NCI-H82 treated with DMSO at 0.1 percent for 48 hours (cell line): ENCODE results near the gene TMEM143.
"Not testable (repeated sequence)": the region's sequence is repeated elsewhere in the genome, so short reads cannot be mapped to it uniquely, and the experiment has no call there.

Experiments
- DNase-seq: peaks from one replicate; lab custom pipeline; 2025; ENCODE audit not compliant: unreplicated experiment; lab: John Stamatoyannopoulos, UW

The TMEM143 gene

GRCh38 chr19:48391100-48392005 lies 27.6 kb upstream of the TMEM143 start, which contains the start of gene KDELR1:
Gene KDELR1, minus strand, starts transcription at chr19:48391551. Its CDS starts 193 bp downstream, at chr19:48391358.
- DNase-seq = peak; percentile 49

GRCh38 chr19:48390188-48391099 lies 26.7 kb upstream of the TMEM143 start:
- no peak for DNase-seq

DNA sequence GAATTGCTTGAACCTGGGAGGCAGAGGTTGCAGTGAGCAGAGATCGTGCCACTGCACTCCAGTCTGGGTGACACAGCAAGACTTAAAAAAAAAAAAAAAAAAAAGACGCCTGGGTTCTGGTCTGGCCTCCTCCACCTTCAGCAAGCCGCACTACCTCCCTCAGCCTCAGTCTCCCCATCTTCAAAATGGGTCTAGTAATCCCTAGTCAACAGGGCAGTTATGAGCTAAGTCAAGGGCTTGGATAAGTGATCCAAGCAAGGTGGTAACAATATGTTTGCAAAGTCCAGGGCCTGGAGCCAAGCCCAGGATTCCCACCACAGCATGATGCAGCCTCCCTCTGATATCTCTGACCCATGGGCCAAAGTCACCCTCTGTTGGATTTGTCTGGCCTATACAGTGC lies 23.2 kb upstream of the TMEM143 start:
- no peak for DNase-seq

- DNase-seq = no peak
These were observed 21.8 kb upstream of the TMEM143 start for GRCh38 chr19:48385461-48386087.

- DNase-seq = no peak
These were observed 18.5 kb upstream of the TMEM143 start for GRCh38 chr19:48382286-48382685.

- no peak for DNase-seq
These were observed 17.6 kb upstream of the TMEM143 start for GRCh38 chr19:48381178-48381950.

- DNase-seq = no peak
These were observed 15.3 kb upstream of the TMEM143 start for GRCh38 chr19:48379058-48379457.

DNA sequence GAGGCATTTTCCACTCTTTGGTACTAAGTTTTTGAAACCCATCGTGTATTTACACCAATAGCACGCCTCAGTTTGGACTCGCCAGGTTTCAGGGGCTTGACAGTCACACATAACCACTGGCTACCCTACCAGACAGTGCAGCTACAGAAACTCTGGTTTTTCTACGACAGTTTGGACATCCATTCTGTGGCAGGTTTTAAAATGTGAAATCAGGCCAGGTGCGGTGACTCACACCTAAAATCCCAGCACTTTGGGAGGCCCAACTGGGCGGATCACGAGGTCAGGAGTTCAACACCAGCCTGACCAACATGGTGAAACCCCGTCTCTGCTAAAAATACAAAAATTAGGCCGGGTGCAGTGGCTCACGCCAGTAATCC lies 14.4 kb upstream of the TMEM143 start:
- DNase-seq = no peak

GRCh38 chr19:48373567-48373966 lies 9.8 kb upstream of the TMEM143 start:
- no peak for DNase-seq

DNA sequence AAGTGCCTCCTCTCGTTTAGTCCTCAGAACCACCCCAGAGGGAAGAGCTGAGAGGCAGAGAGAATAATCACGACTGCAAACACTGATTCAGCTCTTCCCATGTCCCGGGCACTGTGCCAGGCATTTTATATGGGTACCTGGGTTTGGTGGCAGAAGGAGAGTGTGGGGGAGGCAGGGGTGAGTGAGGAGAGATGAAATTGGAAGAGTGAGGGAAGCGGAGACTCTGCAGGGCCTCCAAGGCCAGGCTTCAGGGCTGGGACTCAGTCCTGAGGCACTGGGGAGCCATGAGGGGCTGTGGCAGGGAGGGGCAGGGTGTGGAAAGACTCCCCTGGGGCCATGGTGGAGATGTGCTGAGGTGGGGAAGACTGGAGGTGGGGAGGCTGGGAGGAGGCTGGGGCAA lies 9.2 kb upstream of the TMEM143 start:
- DNase-seq = no peak

DNA sequence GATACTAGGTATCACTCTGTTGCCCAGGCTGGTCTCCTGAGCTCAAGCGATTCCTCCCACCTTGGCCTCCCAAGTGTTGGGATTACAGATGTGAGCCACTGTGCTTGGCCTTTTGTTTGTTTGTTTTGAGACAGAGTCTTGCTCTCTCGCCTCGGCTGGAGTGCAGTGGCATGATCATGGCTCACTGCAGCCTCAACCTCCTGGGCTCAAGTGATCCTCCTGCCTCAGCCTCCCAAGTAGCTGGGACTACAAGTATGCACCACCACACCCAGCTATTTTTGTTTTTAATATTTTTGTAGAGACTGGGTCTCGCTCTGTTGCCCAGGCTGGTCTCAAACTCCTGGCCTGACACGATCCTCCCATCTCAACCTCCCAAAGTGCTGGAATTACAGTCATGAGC lies 8.0 kb upstream of the TMEM143 start:
- not testable (repeated sequence) for DNase-seq

GRCh38 chr19:48371367-48371766 lies 7.6 kb upstream of the TMEM143 start:
- no peak for DNase-seq

DNA sequence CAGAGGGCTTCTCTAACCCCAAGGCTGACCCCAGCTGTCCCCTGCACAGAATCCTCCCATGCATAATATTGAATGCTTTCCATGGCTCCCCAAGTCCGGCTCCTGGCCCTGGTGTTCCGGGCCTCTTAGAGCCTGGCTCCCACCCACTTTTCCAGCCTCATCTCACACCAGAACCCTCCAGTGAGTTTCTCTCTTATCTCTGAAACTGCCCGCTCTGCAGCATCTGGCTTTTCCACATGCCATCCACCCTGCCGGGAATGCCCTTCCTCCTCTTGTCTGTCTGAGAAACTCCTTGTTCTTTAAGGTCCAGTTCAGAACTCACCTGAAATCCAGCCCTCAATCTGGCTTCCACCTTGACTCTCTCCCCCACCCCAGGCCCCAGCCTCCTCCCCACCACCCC lies 7.2 kb upstream of the TMEM143 start:
- DNase-seq = no peak

GRCh38 chr19:48368936-48369335 lies 5.2 kb upstream of the TMEM143 start:
- DNase-seq = peak; percentile 91

- DNase-seq = no peak
These were observed 4.1 kb upstream of the TMEM143 start for GRCh38 chr19:48367855-48368254.

DNA sequence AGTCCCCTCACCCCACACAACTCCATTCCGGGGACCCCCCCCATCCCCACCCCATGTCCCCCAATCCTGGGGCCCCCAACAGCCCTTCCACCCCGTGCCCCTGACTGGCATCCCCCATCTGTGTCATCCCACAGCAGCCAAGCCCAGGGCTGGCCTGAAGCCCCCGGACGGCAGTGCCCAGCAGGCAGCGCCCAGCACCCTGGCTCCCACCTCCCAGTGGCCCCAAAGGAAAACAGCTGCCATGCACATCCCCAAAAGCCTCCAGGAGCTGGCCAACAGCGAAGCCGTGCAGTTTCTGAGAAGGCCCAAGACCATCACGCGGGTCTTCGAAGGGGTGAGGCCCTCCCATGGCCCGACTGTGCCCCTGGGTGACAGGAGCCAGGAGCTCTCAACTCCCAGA lies 1.9 kb upstream of the TMEM143 start:
- DNase-seq = no peak

GRCh38 chr19:48364598-48365348 lies 1.0 kb upstream of the TMEM143 start:
- DNase-seq = no peak

DNA sequence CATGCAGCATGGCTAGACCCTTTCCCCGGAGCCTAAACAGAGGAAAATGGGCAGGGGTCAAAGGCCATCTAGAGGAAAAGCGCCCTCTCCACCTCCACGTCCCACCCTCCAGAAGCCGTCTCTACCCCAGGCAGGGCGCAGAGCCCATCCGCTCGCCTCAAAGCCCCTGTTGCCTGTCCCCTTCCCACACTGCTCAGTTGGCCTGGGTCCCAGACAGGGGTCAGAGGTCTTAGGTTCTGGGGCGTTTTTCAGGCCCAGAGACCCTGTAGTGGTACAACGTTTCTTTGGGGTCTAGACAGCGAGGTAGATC lies 285 bp downstream of the TMEM143 start:
- no peak for DNase-seq

DNA sequence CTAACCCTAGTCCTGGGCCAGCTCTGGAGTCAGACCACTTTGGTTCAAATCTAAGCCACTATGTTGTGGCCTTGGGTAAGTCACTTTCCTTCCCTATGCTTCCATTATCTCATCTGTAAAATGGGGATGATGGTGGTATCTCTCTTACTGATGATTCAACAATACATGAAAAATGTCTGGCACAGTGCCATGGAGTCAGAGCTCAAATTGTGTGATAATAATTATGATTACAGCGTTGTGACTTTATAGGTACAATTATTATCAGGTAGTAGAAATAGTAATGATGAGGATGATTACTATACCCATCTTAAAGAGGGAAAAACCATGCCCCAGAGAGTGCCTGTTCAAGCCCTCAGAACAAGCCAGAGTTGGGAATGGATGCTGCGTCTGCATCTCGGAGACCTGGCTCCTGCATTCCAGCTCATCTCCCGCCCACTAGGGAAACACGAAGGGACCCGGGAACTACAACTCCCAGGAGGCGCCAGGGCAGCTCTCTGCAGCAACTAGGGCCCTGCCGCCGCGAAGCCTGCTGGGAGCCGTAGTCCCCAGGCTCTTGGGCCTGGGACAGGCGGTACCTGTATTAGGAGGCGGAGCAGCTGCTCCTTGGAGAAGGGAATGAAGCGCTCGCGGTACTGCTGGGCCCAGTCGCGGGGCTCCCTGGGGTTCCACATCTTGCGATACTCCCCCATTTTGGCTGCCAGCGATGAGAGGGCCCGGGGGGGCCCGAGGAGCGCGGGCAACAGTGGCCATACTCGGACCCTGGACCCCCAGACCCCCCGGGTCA lies 832 bp downstream of the TMEM143 start:
- peak; percentile 92 for DNase-seq
